Measurements from ENCODE around the gene LEMD2. TPM values are rescaled to one million over a fixed set of nuclear protein-coding genes. Genes with fewer than 3 reads are reported as not detected.

LEMD2 gene
- total and polyA plus RNA-seq, 10 donors: 38.6 to 97.6 (median 61.6) TPM

DNA sequence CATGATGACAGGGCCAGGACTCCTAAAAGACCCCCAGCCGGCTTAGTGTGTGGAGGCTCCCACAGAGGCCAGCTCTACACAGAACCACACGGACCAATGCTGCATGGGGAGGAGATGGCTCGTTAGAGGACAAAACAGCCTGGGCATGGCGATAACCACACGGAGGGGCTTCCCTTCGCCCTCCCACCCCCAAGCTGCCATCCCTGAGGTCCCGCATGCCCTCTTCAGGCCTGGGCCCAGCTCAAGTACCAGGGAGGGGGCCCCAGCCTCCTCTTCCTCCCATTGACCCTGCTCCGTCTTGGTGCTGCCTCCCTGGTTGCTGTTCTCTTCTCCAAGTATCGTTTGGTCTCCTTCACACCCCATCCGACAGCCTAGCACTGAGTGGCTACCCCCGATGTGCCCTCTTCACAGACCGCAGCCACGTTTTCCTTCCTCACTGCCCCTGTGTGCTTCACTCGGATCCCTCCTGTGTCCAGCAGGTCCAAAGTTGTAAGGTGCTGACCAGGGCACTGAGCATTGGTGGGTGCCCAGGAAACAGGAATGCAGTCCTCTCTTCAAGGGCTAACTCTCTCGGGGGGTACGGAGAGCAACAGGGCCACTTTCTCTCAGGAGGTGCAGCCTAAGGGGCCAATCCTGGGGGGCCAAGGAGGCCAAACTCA lies 24.4 kb upstream of the LEMD2 start:
- 67 to 71% (median 68%) methylated on average over 16 of the region's 16 CpGs for WGBS, 5 donors
- TF ChIP-seq CTCF (IDR thresholded peaks at IDR 0.05 in 8 of 11, conservative IDR thresholded peaks at IDR 0.05 in 3 of 11) (no peak), POLR2AphosphoS5 (IDR thresholded peaks at IDR 0.05) (no peak), POLR2A (IDR thresholded peaks at IDR 0.05) (no peak)

GRCh38 chr6:33812669-33813068 lies 23.7 kb upstream of the LEMD2 start:
- no peak overlapping the region for H3K4me3 ChIP-seq
- no peak for DNase-seq
- peaks cover 0 to 82% (median 20%) of the 10 kb centered on the region in 7 donors for H3K27me3 ChIP-seq (replicated peaks in 1 of 7)
- H3K36me3 ChIP-seq: no peaks in the 10 kb centered on the region
- no peak overlapping the region for H3K27ac ChIP-seq
- H3K4me1 ChIP-seq: peaks cover 2 to 8% (median 5%) of the 10 kb centered on the region in 6 donors
- intact Hi-C loops (cut with DNase I; ENCODE audit: low total_unique reads): no loop called here
- no peaks in the 10 kb centered on the region for H3K9me3 ChIP-seq
- WGBS, 5 donors: 3 to 13% (median 9%) methylated on average over 8 to 11 of the region's 11 CpGs
- TF ChIP-seq CTCF (IDR thresholded peaks at IDR 0.05 in 8 of 11, conservative IDR thresholded peaks at IDR 0.05 in 3 of 11) (peak in 5 of 11 experiments; percentile 12 to 45 (median 30)), POLR2A (IDR thresholded peaks at IDR 0.05) (no peak)

More for the DNA sequence above, 24.4 kb upstream of the LEMD2 start:
- H3K4me3 ChIP-seq: no peak overlapping the region
- intact Hi-C loops (cut with DNase I; ENCODE audit: low total_unique reads): no loop called here
- peaks cover 0 to 1% (median 0%) of the 10 kb centered on the region in 6 donors for H3K4me1 ChIP-seq
- H3K9me3 ChIP-seq: no peaks in the 10 kb centered on the region
- no peak overlapping the region for H3K27ac ChIP-seq
- DNase-seq: no peak
- peaks cover 0 to 76% (median 20%) of the 10 kb centered on the region in 7 donors for H3K27me3 ChIP-seq (replicated peaks in 1 of 7)
- H3K36me3 ChIP-seq: no peaks in the 10 kb centered on the region

DNA sequence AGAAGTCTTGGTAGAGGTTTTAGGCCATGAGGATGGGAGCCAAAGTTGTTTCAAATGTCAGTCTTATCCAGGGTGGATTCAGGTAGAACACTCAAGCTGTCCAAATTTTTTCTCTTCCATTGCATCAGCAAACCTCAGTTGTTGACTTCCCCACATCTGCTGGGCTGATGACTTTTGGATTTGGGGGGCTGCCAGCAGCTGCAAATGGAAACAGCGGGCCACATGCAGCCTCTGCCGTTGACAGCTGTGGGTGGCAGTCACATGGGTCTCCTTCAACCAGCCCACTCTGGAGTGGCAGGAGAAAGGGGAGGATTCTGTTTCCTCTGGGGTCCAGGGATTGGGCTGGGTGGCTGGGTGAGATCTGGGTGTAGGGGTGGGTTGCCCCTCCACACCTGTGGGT lies 20.7 kb upstream of the LEMD2 start:
- Histone ChIP-seq H3K9me3 (no peaks in the 10 kb centered on the region), H3K27ac (no peak overlapping the region), H3K4me3 (no peak overlapping the region), H3K4me1 (peaks cover 3 to 15% (median 10%) of the 10 kb centered on the region in 6 donors), H3K27me3 (replicated peaks in 1 of 7) (peaks cover 0 to 85% (median 25%) of the 10 kb centered on the region in 7 donors), H3K36me3 (no peaks in the 10 kb centered on the region)
- DNase-seq: no peak
- no peak for TF ChIP-seq POLR2A (IDR thresholded peaks at IDR 0.05)
- no peak for TF ChIP-seq POLR2AphosphoS5 (IDR thresholded peaks at IDR 0.05)
- TF ChIP-seq CTCF (IDR thresholded peaks at IDR 0.05 in 8 of 11, conservative IDR thresholded peaks at IDR 0.05 in 3 of 11): no peak
- intact Hi-C loops (cut with DNase I; ENCODE audit: low total_unique reads): no loop called here
- WGBS, 5 donors: 19 to 41% (median 38%) methylated on average over 2 of the region's 2 CpGs

DNA sequence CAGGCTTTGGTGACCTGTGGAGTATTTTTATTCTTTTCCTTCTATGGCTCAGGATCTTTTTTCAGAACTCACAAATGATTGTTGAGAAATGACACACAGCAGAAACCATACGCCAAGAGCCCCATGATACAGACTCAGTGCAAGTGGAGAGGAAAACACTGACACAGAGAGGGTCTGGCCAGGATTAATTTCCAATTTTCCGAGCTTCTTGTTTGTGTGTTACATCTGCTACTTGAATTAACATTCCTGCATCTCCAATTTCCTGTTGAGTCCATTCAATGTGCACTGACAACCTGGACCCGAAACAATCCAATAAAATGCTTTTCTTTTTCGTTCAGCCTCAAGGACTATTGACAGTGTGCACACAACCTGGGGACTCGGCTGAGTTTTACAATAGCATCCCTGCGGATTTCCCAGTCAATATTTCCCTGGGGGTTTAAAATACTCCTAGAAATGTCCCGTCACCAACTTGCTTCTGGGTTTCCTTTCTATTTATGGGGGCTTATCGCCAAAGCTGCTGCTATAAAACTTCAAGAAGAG lies 19.8 kb upstream of the LEMD2 start:
- Histone ChIP-seq H3K27me3 (replicated peaks in 1 of 7) (peaks cover 0 to 85% (median 21%) of the 10 kb centered on the region in 7 donors), H3K4me3 (no peak overlapping the region), H3K9me3 (no peaks in the 10 kb centered on the region), H3K36me3 (no peaks in the 10 kb centered on the region), H3K27ac (no peak overlapping the region), H3K4me1 (peaks cover 3 to 15% (median 10%) of the 10 kb centered on the region in 6 donors)
- no peak for DNase-seq
- intact Hi-C loops (cut with DNase I; ENCODE audit: low total_unique reads): no loop called here
- TF ChIP-seq CTCF (IDR thresholded peaks at IDR 0.05 in 8 of 11, conservative IDR thresholded peaks at IDR 0.05 in 3 of 11) (no peak), POLR2A (IDR thresholded peaks at IDR 0.05) (no peak), POLR2AphosphoS5 (IDR thresholded peaks at IDR 0.05) (no peak)
- 57 to 77% (median 64%) methylated on average over 8 of the region's 8 CpGs for WGBS, 5 donors
